ENCODE results near the gene SMIM3. TPM values are rescaled to one million over a fixed set of nuclear protein-coding genes. Genes with fewer than 3 reads are reported as not detected.
A peak's percentile ranks its signal among the peaks of the same experiment; 100 is the strongest.
"Not testable (repeated sequence)": the region's sequence is repeated elsewhere in the genome, so short reads cannot be mapped to it uniquely, and the experiment has no call there.

Gene SMIM3
- polyA plus RNA-seq, 1 donor: 5.7 TPM

DNA sequence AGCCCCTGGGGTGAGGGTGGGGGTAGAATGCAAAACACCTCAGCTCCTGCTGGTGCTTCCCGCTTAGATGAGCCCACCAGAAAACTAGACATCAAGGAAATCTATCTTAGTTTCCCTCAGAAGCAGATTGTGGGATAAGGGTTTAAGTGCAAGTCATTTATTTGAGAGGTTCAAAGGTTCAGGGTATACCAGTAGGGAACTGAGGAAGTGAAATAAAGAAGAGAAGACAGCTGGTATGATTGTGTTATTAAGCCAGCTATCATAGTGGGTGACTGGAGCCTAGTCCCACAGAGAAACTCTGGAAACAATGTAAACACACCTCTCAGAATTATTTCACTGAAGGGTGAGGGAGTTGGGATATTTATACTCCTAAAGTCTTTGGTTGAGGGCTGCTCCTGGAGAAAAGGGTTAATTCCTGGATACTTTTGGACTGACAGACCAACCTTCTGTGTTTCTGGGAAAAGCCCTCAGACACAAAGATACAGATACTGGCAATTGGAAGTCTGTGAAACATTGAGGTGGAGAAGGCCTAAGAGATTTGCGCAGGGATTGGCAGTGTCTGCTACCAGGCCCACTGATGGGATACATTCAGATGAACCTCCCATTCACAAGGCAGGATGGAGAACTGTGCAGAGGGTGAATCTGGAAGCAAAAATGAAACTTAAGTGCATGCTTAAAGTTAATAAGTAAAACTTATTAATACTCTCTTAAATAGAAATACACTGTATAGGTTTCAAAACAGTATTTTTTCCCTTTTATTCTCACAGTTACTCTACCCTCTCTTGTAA is 13.4 kb upstream of the SMIM3 start:
- DNase-seq: no peak

DNA sequence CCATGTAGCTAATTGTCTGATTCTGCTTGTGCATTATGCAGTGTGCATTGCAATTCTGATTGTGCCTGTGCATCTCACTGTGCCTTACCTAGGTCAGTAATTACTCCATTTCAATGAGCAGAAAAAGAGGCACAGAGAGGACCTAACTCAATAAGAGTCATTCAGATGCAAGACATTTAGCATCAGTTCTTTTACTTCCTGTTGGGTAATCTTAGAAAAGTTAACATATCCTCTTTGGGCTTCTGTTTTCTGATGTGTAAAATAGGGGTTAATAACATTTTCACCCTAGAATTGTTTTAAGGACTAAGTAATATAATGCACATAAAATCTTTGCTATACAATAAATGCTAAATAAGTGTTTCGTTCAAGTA is 12.8 kb upstream of the SMIM3 start:
- no peak for DNase-seq

DNA sequence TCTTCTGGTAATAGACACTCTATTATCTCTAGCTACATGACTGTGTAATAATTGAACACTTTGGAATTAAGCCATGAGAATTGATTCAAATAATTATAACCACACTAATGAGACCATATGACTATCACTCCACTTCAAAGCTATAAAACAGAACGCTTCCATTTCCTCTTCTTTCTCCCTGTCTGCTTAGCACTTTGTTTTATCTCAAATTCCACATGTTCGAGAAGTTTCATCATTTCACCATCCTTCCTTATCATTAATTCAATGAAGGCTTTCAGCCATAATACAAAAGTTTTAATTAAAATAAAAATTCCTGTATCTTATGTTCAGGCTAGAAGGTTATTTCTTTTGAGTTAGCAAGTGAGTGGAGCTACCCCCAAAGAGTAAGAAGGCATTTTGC is 12.3 kb upstream of the SMIM3 start:
- DNase-seq: no peak

GRCh38 chr5:150771034-150771795 is 7.3 kb upstream of the SMIM3 start:
- DNase-seq: no peak

DNA sequence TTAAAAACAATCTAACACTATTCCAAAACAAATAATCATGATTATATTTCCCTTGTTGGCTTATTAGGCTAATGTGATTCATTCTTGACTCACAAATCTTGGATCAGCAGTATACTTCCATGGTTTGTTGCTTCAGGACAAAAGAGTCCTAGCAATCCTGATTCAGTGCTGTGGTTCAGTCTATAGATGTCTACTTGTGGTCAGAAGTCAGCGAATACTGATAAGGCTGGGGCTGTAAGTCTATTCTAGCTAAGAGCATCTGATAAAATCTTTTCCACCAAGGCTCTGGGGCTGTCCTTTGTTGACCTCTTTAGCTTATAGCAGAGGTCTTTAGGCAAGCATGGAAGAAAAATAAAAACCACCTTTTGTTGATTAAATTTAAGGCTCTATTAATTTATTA is 4.4 kb upstream of the SMIM3 start:
- DNase-seq: no peak

DNA sequence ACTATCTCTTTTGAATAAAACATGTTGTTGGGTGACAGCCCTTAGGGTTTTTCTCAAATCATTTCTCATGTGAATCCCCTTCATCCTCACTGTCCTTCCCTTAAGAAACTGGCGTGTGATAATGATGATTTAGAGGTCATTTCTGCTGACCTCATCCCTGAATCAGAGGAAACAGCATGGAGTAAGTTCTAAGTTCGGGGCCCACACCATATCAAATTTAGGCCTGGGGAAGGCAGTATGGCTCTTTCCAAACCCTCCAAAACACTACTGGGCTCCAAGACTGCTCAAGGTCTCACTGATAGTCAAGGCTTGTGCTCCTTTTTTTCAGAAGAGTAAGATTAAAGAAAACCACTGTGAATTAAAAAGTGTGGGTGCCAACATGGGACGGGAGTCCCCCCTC is 872 bp upstream of the SMIM3 start:
- DNase-seq: no peak

DNA sequence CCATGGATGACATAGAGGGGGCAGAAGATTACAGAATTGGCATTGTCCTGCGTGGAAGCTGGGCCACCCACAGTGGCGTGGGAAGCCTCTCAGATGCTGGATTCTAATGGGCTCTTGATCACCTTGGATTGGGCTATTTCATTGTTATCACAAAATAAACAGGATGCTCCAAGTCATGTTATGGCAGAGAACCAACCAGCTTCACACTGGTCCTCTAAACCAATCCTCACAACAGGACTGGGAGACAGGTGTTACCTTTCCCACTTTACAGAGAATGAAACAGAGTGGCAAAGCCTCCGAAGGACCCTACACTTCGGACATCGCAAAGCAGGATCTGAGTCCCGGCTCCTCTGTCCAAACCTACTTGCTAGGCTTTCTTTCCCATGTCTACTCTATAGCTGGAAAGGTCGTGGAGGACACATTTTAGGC is 455 bp upstream of the SMIM3 start:
- DNase-seq: no peak

GRCh38 chr5:150779397-150780186 is 1.0 kb downstream of the SMIM3 start:
- no peak for DNase-seq

GRCh38 chr5:150780187-150780692 is 1.7 kb downstream of the SMIM3 start:
- no peak for DNase-seq

DNA sequence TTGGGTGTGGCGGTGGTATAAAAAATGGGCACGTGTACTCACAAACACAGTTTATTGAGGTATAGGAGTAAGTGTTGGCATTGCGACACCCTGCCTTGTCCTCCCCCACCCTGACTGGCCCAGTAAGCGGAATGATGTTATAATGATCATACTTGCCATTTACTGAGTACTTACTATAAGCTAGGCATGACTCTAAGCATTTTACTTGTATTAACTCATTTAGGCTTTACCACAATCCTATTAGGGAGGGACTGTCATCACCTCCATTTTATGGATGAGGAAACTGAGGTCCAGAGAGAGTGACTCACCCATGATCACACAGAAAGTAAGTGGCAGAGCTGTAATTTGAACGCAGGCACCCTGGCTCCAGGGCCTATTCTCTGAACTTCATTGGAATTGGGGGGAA is 2.3 kb downstream of the SMIM3 start:
- DNase-seq: no peak

DNA sequence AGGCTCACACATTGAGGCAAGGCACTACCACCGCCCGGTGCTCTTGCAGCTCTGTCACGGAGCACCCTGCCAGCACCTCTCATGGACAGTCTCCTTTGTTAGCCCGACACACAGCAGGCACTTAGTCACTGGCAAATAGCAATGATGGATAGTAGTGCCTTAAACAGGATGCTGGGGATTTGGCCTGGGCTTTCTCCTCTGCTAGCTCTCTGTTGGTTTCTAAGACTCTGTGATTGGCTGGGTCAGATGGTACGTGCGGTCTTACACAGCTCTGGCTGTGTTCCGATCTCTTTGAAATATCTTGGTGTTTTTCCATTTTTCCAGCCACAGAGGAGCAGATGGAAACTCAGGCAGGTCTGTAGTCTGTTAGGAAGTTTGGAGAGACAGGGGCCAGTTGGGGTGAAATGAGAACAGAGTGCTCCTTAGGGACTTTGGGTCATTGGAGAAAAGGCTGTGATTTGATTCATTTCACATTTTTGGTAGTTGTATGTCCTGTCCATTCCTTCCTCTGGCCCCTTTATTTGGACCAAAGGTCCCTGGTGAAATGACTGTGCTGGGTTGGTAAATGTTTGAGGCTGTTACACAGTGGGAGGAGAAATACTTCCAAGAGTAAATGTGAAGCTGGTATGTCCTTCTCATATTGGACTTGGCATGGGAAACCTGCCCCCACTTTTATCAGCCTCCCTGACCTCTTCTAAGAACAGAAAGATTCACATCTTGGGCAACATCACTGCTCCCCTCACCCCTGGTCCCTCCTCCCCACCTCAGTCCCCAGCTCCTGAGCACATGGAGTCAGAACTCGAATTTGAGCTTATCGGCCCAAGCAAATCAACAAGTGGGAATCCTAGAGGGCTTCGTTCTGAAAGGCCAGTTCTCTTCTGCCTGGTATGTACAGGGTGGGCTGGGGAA is 3.4 kb downstream of the SMIM3 start:
- DNase-seq: peak; percentile 51

- no peak for DNase-seq
Observed at GRCh38 chr5:150782850-150783249, 4.3 kb downstream of the SMIM3 start.

GRCh38 chr5:150783422-150783928 is 4.9 kb downstream of the SMIM3 start:
- peak; percentile 80 for DNase-seq

- DNase-seq: no peak
Observed at GRCh38 chr5:150785950-150786349, 7.4 kb downstream of the SMIM3 start.

GRCh38 chr5:150786876-150787275 is 8.3 kb downstream of the SMIM3 start:
- no peak for DNase-seq

DNA sequence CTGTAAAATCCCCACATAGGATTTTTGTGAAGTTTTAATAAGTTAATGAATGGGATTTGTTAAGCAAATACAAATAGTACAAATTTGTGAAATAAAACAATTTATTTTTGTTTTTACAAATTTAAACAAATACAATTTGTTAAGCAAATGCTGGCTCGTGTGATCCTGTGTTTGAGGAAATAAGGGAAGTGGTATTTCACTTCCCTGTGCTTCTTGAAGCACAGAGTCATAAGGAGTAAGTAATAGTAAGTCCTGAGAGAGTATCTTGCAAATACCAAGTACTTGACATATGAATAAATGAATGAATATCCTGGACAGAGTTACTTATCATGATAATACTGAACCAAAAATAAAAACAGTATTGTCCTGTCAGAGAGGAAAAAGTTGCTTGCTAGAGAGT is 9.1 kb downstream of the SMIM3 start:
- no peak for DNase-seq

- DNase-seq: no peak
Observed at GRCh38 chr5:150788977-150789376, 10.4 kb downstream of the SMIM3 start.

- DNase-seq: no peak
Observed at GRCh38 chr5:150789450-150789849, 10.9 kb downstream of the SMIM3 start.

GRCh38 chr5:150789943-150790611 is 11.5 kb downstream of the SMIM3 start:
- no peak for DNase-seq

DNA sequence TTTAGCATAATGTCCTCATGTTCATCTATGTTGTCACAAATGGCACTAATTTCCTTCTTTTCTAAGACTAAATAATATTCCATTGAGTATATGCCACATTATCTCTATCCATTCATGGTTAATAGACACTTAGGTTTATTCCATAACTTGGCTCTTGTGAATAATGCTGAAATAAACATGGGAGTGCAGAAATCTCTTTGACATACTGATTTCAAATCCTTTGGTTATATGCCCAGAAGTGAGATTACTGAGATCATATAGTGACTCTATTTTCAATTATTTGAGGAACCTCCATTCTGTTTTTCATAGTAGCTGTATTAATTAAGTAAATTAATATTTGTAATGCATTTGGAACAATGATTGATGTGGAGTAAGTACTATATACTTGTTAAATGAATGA is 13.0 kb downstream of the SMIM3 start:
- DNase-seq: no peak

GRCh38 chr5:150793423-150793888 is 14.9 kb downstream of the SMIM3 start:
- DNase-seq: not testable (repeated sequence)

All from hindlimb muscle (tissue), 1 donor.